ENCODE measurements around the gene PLCB2.

DNA sequence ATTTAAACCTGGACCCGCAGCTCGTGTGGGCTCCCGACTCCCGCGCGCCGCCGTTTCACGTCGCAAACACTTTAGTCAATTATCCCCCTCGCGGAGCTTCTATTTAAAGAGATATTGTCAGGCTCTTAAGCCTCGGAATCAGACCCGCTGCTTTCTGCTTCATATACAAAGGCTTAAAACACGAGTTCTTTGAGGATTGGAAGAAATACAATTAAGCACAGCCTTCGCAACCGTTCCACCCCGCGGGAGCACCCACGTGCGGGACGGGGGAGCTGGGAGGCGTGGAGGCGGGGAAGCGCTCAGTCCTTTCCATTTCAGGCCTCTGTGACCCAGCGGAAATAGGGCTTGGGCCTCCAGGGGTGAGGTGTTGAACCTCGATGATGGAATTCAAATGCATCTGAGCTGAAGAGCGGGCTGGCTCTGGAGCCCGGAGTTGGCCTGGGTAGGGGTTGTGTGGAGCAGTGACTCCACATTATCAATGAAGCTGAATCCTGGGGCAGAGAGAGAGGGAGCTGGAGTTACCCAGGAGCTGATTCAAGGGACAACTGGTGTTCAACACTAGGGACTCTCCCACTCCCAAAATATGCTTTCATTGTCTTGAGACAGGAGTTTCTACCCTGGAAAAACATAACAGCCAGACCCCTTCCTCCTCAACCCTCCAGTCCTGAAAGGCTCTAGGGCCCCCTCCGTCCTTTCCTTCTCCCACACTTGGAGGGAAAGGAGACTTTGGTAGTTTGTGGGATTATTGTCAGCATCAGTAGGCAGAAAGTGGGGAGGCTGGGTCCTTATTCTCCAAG, 27.3 kb downstream of the PLCB2 start:
- TF ChIP-seq, protein P1, sequence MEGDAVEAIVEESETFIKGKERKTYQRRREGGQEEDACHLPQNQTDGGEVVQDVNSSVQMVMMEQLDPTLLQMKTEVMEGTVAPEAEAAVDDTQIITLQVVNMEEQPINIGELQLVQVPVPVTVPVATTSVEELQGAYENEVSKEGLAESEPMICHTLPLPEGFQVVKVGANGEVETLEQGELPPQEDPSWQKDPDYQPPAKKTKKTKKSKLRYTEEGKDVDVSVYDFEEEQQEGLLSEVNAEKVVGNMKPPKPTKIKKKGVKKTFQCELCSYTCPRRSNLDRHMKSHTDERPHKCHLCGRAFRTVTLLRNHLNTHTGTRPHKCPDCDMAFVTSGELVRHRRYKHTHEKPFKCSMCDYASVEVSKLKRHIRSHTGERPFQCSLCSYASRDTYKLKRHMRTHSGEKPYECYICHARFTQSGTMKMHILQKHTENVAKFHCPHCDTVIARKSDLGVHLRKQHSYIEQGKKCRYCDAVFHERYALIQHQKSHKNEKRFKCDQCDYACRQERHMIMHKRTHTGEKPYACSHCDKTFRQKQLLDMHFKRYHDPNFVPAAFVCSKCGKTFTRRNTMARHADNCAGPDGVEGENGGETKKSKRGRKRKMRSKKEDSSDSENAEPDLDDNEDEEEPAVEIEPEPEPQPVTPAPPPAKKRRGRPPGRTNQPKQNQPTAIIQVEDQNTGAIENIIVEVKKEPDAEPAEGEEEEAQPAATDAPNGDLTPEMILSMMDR (IDR thresholded peaks at IDR 0.05; ENCODE audit: low read depth, low read length) = no peak
- TF ChIP-seq, protein P2, sequence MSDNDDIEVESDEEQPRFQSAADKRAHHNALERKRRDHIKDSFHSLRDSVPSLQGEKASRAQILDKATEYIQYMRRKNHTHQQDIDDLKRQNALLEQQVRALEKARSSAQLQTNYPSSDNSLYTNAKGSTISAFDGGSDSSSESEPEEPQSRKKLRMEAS (IDR thresholded peaks at IDR 0.05; ENCODE audit: low read depth, low read length) = no peak
- TF ChIP-seq POLR2A (IDR thresholded peaks at IDR 0.05; ENCODE audit: extremely low read depth, insufficient read length) = no peak
